ENCODE measurements around the gene SGCD. TPM values are rescaled to one million over a fixed set of nuclear protein-coding genes. Genes with fewer than 3 reads are reported as not detected.

SGCD gene
- total RNA-seq, 1 experiment from 2014 or later, result not detected

- H3K9me3 ChIP-seq (ENCODE audit: control insufficient read depth in 1 of 2, insufficient read depth in 1 of 2, low read depth in 1 of 2, low read length in 2 of 2), result peaks cover 0 to 3% of the 10 kb centered on the region in 2 experiments; a peak in 2 of 4 replicates
- no peak overlapping the region for H3K4me2 ChIP-seq (ENCODE audit: low read length)
- H4K20me1 ChIP-seq (ENCODE audit: insufficient read depth), result no peaks in the 10 kb centered on the region
- no peak overlapping the region for H3K27ac ChIP-seq (ENCODE audit: low read depth, low read length)
- H3K36me3 ChIP-seq (ENCODE audit: control insufficient read depth in 1 of 2, insufficient read depth in 2 of 2, low read length in 2 of 2), result no peaks in the 10 kb centered on the region
- ChIA-PET RAD21 (ENCODE audit: low non-redundant PET in 1 of 2, low total read pairs in 2 of 2, uncharacterized antibody in 2 of 2, unreplicated experiment in 2 of 2) (no interaction called here), POLR2A (no interaction called here), CTCF (no interaction called here)
- no peak overlapping the region for H3K4me3 ChIP-seq (replicated peaks in 1 of 2; ENCODE audit: low read depth in 1 of 2, low read length in 2 of 2)
- H3K27me3 ChIP-seq (ENCODE audit: insufficient read depth, low read length), result no peaks in the 10 kb centered on the region
- no peak overlapping the region for H2AFZ ChIP-seq (ENCODE audit: low read depth, low read length, poor library complexity, severe bottlenecking)
- H3K79me2 ChIP-seq (ENCODE audit: insufficient read depth, low read length), result no peaks in the 10 kb centered on the region
- TF ChIP-seq ZNF274 (IDR thresholded peaks at IDR 0.05; ENCODE audit: low read depth, low read length), result no peak
- no peak for DNase-seq (ENCODE audit: low read depth, low spot score)
- no peaks in the 10 kb centered on the region for H3K4me1 ChIP-seq (ENCODE audit: control insufficient read depth in 1 of 2, insufficient read depth in 2 of 2, low read length in 2 of 2)
- no peak overlapping the region for H3K9ac ChIP-seq (ENCODE audit: low read length)
- intact Hi-C loops (cut with micrococcal nuclease), result no loop called here
- H3K9me2 ChIP-seq (ENCODE audit: insufficient read depth), result no peaks in the 10 kb centered on the region
- ATAC-seq, result no peak
- no TSS peak for BruUV-seq (replicated peaks)
These were observed 4.9 kb downstream of the SGCD start for GRCh38 chr5:156331845-156332244.

- H3K9me3 ChIP-seq (ENCODE audit: control insufficient read depth in 1 of 2, insufficient read depth in 1 of 2, low read depth in 1 of 2, low read length in 2 of 2), result peaks cover 0 to 3% of the 10 kb centered on the region in 2 experiments; a peak in 2 of 4 replicates
- no peak overlapping the region for H2AFZ ChIP-seq (ENCODE audit: low read depth, low read length, poor library complexity, severe bottlenecking)
- H3K36me3 ChIP-seq (ENCODE audit: control insufficient read depth in 1 of 2, insufficient read depth in 2 of 2, low read length in 2 of 2), result no peaks in the 10 kb centered on the region
- no peaks in the 10 kb centered on the region for H4K20me1 ChIP-seq (ENCODE audit: insufficient read depth)
- BruUV-seq (replicated peaks), result no TSS peak
- H3K9ac ChIP-seq (ENCODE audit: low read length), result no peak overlapping the region
- H3K4me2 ChIP-seq (ENCODE audit: low read length), result no peak overlapping the region
- no peak overlapping the region for H3K4me3 ChIP-seq (replicated peaks in 1 of 2; ENCODE audit: low read depth in 1 of 2, low read length in 2 of 2)
- H3K9me2 ChIP-seq (ENCODE audit: insufficient read depth), result no peaks in the 10 kb centered on the region
- no peaks in the 10 kb centered on the region for H3K79me2 ChIP-seq (ENCODE audit: insufficient read depth, low read length)
- ChIA-PET RAD21 (ENCODE audit: low non-redundant PET in 1 of 2, low total read pairs in 2 of 2, uncharacterized antibody in 2 of 2, unreplicated experiment in 2 of 2) (no interaction called here), POLR2A (no interaction called here), CTCF (no interaction called here)
- H3K27ac ChIP-seq (ENCODE audit: low read depth, low read length), result no peak overlapping the region
- H3K4me1 ChIP-seq (ENCODE audit: control insufficient read depth in 1 of 2, insufficient read depth in 2 of 2, low read length in 2 of 2), result no peaks in the 10 kb centered on the region
- DNase-seq (ENCODE audit: low read depth, low spot score), result no peak
- ATAC-seq, result no peak
- intact Hi-C loops (cut with micrococcal nuclease), result no loop called here
- H3K27me3 ChIP-seq (ENCODE audit: insufficient read depth, low read length), result no peaks in the 10 kb centered on the region
- TF ChIP-seq EZH2phosphoT487 (IDR thresholded peaks at IDR 0.05; ENCODE audit: borderline replicate concordance) (no peak), POLR2A (IDR thresholded peaks at IDR 0.05; ENCODE audit: borderline replicate concordance, extremely low read depth, insufficient read depth, insufficient read length) (no peak), RAD21 (IDR thresholded peaks at IDR 0.05; ENCODE audit: low read depth) (no peak), EGR1 (IDR thresholded peaks at IDR 0.05; ENCODE audit: low read depth) (no peak), JUND (IDR thresholded peaks at IDR 0.05) (no peak), ELF1 (IDR thresholded peaks at IDR 0.05; ENCODE audit: borderline replicate concordance, low read depth) (no peak), SRF (IDR thresholded peaks at IDR 0.05; ENCODE audit: low read depth) (no peak), EZH2 (IDR thresholded peaks at IDR 0.05) (no peak), POLR2AphosphoS5 (IDR thresholded peaks at IDR 0.05; ENCODE audit: low read depth, low read length) (no peak), TCF7L2 (IDR thresholded peaks at IDR 0.05; ENCODE audit: borderline replicate concordance, extremely low read depth, insufficient read depth, insufficient read length) (no peak), FOSL1 (IDR thresholded peaks at IDR 0.05; ENCODE audit: low read depth) (no peak), SP1 (IDR thresholded peaks at IDR 0.05; ENCODE audit: low read depth) (no peak), YY1 (IDR thresholded peaks at IDR 0.05; ENCODE audit: extremely low read depth, insufficient replicate concordance, low read depth, low read length) (no peak), CBX3 (IDR thresholded peaks at IDR 0.05; ENCODE audit: low read depth) (no peak)
- TF ChIP-seq, protein P1, sequence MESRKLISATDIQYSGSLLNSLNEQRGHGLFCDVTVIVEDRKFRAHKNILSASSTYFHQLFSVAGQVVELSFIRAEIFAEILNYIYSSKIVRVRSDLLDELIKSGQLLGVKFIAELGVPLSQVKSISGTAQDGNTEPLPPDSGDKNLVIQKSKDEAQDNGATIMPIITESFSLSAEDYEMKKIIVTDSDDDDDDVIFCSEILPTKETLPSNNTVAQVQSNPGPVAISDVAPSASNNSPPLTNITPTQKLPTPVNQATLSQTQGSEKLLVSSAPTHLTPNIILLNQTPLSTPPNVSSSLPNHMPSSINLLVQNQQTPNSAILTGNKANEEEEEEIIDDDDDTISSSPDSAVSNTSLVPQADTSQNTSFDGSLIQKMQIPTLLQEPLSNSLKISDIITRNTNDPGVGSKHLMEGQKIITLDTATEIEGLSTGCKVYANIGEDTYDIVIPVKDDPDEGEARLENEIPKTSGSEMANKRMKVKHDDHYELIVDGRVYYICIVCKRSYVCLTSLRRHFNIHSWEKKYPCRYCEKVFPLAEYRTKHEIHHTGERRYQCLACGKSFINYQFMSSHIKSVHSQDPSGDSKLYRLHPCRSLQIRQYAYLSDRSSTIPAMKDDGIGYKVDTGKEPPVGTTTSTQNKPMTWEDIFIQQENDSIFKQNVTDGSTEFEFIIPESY (IDR thresholded peaks at IDR 0.05; ENCODE audit: extremely low read depth, insufficient replicate concordance, low read length), result no peak
- TF ChIP-seq, protein P2, sequence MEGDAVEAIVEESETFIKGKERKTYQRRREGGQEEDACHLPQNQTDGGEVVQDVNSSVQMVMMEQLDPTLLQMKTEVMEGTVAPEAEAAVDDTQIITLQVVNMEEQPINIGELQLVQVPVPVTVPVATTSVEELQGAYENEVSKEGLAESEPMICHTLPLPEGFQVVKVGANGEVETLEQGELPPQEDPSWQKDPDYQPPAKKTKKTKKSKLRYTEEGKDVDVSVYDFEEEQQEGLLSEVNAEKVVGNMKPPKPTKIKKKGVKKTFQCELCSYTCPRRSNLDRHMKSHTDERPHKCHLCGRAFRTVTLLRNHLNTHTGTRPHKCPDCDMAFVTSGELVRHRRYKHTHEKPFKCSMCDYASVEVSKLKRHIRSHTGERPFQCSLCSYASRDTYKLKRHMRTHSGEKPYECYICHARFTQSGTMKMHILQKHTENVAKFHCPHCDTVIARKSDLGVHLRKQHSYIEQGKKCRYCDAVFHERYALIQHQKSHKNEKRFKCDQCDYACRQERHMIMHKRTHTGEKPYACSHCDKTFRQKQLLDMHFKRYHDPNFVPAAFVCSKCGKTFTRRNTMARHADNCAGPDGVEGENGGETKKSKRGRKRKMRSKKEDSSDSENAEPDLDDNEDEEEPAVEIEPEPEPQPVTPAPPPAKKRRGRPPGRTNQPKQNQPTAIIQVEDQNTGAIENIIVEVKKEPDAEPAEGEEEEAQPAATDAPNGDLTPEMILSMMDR (IDR thresholded peaks at IDR 0.05 in 2 of 3, conservative IDR thresholded peaks at IDR 0.05 in 1 of 3; ENCODE audit: borderline replicate concordance in 1 of 3, insufficient read depth in 1 of 3, low read depth in 2 of 3, low read length in 2 of 3), result no peak
- TF ChIP-seq, protein P3, sequence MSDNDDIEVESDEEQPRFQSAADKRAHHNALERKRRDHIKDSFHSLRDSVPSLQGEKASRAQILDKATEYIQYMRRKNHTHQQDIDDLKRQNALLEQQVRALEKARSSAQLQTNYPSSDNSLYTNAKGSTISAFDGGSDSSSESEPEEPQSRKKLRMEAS (IDR thresholded peaks at IDR 0.05), result no peak
- TF ChIP-seq, protein P4, sequence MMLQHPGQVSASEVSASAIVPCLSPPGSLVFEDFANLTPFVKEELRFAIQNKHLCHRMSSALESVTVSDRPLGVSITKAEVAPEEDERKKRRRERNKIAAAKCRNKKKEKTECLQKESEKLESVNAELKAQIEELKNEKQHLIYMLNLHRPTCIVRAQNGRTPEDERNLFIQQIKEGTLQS (IDR thresholded peaks at IDR 0.05), result no peak
These were observed 5.3 kb downstream of the SGCD start for GRCh38 chr5:156332245-156332644.

All from HCT116 (cell line).